GM21576 (cell line): ENCODE data around the gene PSPC1.
"Not testable (repeated sequence)": the region's sequence is repeated elsewhere in the genome, so short reads cannot be mapped to it uniquely, and the experiment has no call there.

ENCODE experiments used
- ATAC-seq: cut with Tn5 transposase; IDR thresholded peaks from one replicate; pipeline ENCODE4 v1.9.1; 2021; ENCODE audit warnings: mild to moderate bottlenecking, moderate library complexity; ENCODE audit not compliant: unreplicated experiment

PSPC1 gene

GRCh38 chr13:19782727-19783682 is at the start of gene PSPC1:
PSPC1 (minus strand) TSS chr13:19782945; CDS start chr13:19782757, 188 bp downstream.
- ATAC-seq: peak; percentile 81

- ATAC-seq: no peak
These were observed 39.9 kb upstream of the PSPC1 start for GRCh38 chr13:19822673-19823072.

- no peak for ATAC-seq
These were observed 35.6 kb upstream of the PSPC1 start for GRCh38 chr13:19818223-19818842.

GRCh38 chr13:19817510-19818158 is 34.9 kb upstream of the PSPC1 start:
- ATAC-seq: no peak

- no peak for ATAC-seq
These were observed 34.4 kb upstream of the PSPC1 start for GRCh38 chr13:19817106-19817505.

- not testable (repeated sequence) for ATAC-seq
These were observed 33.1 kb upstream of the PSPC1 start for GRCh38 chr13:19815842-19816241.

GRCh38 chr13:19810996-19811881 is 28.5 kb upstream of the PSPC1 start:
- no peak for ATAC-seq

- ATAC-seq: no peak
These were observed 27.4 kb upstream of the PSPC1 start for GRCh38 chr13:19810151-19810550.

- ATAC-seq: no peak
These were observed 23.0 kb upstream of the PSPC1 start for GRCh38 chr13:19805765-19806164.

- no peak for ATAC-seq
These were observed 13.2 kb upstream of the PSPC1 start for GRCh38 chr13:19795956-19796355.

- ATAC-seq: no peak
These were observed 11.9 kb upstream of the PSPC1 start for GRCh38 chr13:19794631-19795030.

- no peak for ATAC-seq
These were observed 9.3 kb upstream of the PSPC1 start for GRCh38 chr13:19791953-19792537.

- ATAC-seq: peak; percentile 36
These were observed 557 bp downstream of the PSPC1 start for GRCh38 chr13:19782049-19782726.

GRCh38 chr13:19781526-19781925 is 1.2 kb downstream of the PSPC1 start:
- ATAC-seq: no peak

- ATAC-seq: not testable (repeated sequence)
These were observed 1.9 kb downstream of the PSPC1 start for GRCh38 chr13:19780753-19781418.

GRCh38 chr13:19772306-19772705 is 10.4 kb downstream of the PSPC1 start:
- ATAC-seq: no peak

GRCh38 chr13:19769854-19770253 is 12.9 kb downstream of the PSPC1 start:
- no peak for ATAC-seq

- no peak for ATAC-seq
These were observed 14.8 kb downstream of the PSPC1 start for GRCh38 chr13:19767966-19768365.

GRCh38 chr13:19766591-19766990 is 16.2 kb downstream of the PSPC1 start:
- no peak for ATAC-seq
